HK-2 (cell line): Measurements from ENCODE around the gene EYS.

Experiments
- DNase-seq: peaks from one replicate; pipeline ENCODE4 v3.0.0-alpha.2; 2018; ENCODE audit not compliant: unreplicated experiment

EYS gene

GRCh38 chr6:64847396-64847795, 859.6 kb downstream of the EYS start:
- DNase-seq: no peak

GRCh38 chr6:64838726-64839125, 868.3 kb downstream of the EYS start:
- no peak for DNase-seq

GRCh38 chr6:64831680-64832079, 875.3 kb downstream of the EYS start:
- no peak for DNase-seq

GRCh38 chr6:64817525-64817924, 889.5 kb downstream of the EYS start:
- no peak for DNase-seq

GRCh38 chr6:64815718-64816117, 891.3 kb downstream of the EYS start:
- DNase-seq: no peak

DNA sequence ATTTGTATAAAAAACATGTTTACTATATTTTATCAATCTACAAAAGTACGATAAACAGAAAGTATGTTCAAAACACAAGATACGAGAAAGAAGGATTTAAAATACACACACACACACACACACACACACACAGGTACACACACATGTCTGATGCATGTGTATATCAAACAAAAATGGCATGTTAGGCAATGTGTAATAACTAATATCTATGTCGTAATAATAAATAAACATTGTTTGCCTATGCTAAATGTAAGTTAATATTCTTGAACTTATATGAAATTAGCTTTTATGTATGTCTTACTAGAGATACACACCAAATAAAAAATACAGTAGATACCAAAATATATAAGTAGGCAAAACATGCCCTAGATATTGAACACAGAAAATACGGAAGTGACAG, 894.9 kb downstream of the EYS start:
- no peak for DNase-seq

- DNase-seq: no peak
These were observed 895.9 kb downstream of the EYS start for GRCh38 chr6:64811119-64811518.

DNA sequence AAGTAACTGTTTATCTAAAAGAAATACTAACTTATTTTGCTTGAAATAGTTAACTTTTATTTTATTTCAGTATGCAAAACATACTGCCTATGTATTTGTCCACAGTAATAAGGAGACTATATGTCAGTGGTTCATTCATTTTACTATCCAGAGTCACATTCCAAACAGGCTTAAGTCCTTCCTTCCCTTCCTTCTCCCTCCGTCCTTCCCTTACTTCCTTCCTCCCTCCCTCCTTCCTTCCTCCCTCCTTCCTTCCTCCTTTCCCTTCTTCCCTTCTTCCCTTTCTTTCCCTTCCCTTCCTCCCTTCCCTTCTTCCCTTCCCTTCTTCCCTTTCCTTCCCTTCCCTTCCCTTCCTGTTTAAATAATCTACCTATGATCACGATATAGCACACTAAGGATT, 899.2 kb downstream of the EYS start:
- DNase-seq: no peak

- no peak for DNase-seq
These were observed 903.4 kb downstream of the EYS start for GRCh38 chr6:64803470-64804166.

DNA sequence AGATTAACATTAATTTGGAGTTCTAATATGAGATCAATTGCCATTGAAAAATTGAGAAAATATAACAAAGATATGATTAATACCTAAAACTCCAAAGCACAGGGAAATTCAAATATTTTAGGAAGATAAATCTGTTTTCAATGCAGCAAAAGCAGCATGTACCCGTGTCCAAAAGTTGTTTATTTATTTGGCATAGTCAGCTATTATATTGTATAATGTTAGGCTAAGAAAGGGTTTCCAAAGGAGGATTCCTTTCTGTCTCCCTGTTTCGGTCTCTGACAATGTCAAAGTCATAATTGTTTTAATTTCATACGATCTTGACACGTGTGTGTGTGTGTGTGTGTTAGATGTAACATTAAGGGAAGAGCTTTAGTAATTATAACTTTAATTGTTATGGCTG, 914.5 kb downstream of the EYS start:
- no peak for DNase-seq

DNA sequence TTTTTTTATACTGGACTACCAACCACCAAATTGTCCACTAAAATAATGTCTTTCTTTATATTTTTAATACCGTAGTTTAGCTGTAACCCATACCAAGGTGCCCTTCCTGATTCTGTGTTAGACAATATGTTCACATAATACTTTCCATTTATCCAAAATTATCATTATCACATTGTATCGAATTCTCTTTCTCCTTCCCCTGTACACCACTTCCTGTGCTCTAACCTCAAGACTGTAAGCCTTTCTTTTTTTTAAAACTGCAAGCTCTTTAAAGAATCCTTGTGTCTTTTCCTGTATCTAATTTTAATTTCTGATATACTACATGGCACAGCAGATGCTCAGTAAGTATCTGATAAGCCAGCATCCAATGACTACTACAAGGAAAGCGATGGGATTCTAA, 917.5 kb downstream of the EYS start:
- DNase-seq: no peak

GRCh38 chr6:64786736-64787135, 920.3 kb downstream of the EYS start:
- no peak for DNase-seq

- DNase-seq: no peak
These were observed 924.1 kb downstream of the EYS start for GRCh38 chr6:64782877-64783276.

DNA sequence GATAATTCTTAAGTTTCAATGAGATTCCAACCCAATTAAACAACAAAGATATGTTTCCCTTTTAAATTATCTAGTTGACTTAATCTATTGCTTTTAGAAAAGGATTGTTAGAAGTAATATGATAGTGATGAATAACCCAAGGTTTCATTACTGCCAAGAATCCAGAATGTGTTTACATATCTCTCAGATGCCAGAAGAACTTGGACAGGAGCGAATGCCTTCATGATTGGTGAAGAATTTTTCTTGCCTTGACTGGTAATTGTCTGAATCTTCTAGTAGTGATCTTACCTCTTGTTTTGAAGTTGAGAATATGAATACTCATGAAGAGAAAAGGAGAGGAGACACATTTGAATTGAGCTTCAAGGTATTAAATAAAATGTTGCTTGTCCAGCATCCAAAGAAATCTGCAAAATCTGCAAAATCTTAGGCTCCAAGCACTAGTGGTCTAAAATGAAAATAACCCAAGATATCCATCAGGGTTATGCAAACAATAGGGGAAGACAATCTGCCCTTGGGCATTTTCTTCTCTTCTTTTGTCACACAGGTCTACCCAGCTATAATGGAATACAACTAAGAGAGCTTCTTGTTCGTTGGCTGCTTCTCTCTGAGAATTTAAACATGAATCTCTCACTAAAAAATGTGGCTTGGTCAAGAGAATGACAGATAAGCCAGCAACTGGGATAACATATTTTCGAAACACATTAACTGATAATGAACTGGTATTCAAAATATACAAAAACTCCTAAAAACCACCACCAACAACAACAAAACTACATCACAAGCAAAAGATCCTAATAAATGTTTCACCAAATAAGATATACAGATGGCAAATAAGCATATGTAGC, 928.9 kb downstream of the EYS start:
- no peak for DNase-seq

DNA sequence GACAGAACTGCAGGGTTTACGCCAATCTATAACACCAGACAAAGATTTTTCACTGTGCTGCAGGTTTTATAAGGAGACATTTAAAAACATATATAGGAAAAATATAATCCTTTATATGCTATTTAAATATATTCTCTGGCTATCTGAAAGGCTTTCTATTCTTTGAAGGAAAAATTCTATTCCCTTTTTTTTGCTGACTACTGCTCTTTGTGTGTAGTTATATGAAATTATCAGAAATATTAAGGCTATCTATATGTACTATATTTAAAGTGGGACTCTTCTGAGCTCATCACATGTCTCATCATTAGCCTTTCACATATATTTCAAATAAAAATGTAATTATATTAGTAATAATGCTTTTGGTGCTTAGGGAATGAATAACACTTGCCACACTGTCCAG, 930.7 kb downstream of the EYS start:
- no peak for DNase-seq

DNA sequence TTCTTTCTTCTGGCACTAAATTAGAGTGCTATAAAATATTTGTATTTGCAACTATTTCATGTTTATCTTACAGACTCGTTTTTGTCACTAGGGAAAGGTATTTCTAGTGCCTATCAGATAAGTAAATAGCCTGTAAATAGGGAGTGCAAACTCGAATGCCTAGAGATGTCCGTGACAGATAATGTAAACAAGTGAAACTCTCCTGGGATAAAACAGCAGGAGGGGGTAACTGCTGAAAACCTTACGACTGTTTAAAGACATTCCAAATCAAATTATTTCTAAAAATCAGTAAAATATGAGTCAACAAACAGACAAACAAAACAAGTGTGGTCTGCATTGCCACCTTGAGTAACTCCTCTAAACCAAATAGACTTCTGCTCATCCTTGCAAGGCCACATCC, 932.1 kb downstream of the EYS start:
- no peak for DNase-seq

DNA sequence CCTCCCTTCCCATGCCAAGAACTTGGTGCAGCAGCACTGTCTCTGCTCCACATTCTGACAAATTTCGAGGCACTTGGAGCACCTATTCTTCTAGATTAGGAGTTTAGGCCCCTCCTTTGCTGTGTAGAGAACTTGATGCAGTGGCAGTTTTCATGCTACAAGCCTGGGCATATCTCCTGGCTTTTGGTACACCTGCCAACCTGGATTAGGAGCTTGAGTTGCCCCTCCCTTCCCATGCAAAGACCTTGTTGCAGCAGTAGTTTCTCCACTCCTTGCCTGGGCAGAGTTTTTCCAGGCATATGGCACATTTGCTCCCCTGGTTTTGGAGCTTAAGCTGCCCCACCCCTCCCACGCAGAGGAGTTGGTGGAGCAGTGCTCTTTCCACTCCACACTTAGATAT, 956.1 kb downstream of the EYS start:
- DNase-seq: no peak

DNA sequence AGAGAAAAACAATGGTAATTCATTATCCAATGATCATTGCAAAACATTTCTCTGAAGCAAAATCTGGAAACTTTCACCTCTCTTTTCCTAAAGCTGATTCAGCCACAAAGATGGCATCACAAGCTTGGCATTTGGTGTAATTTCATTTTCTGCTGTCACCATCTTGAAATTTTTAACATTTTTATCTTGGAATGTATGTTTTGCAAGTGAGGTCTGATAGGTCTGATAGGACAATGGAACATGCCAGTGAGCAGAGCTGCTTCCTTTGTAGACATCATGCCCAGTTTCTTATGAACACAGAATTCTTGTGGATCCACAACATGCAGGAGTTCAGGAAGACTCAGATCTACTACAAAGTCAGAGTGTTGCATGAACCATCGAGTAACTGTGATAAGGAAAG, 969.6 kb downstream of the EYS start:
- DNase-seq: no peak

- DNase-seq: no peak
These were observed 970.5 kb downstream of the EYS start for GRCh38 chr6:64736421-64736950.

GRCh38 chr6:64733433-64733832, 973.6 kb downstream of the EYS start:
- no peak for DNase-seq

DNA sequence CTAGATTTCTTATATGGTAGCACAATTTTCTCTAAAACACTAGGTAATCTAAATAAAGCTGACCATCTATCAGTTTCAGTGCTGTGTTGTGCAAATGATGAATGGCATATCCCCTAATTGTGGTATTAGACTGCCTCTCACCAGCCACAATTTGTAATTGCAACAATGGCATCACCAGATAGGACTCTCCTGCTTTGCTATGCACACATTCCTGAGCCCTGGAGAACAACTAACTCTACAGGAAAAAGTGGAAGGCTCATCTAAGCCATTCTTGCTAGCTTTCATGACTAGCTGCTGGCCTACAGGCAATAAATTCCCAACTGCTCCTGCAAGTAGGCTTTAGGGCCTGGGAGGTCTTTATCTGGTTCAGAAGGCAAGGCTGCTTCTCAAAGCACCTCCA, 974.1 kb downstream of the EYS start:
- DNase-seq: peak; percentile 8

GRCh38 chr6:64729522-64729921, 977.5 kb downstream of the EYS start:
- DNase-seq: no peak

GRCh38 chr6:64727075-64727474, 980.0 kb downstream of the EYS start:
- no peak for DNase-seq
